GM21360 (cell line): ENCODE results near the gene HIP1R.

Experiments used
- ATAC-seq: cut with Tn5 transposase; IDR thresholded peaks from one replicate; pipeline ENCODE4 v1.9.1; 2021; ENCODE audit warnings: mild to moderate bottlenecking, moderate library complexity; ENCODE audit not compliant: unreplicated experiment

Gene HIP1R

DNA sequence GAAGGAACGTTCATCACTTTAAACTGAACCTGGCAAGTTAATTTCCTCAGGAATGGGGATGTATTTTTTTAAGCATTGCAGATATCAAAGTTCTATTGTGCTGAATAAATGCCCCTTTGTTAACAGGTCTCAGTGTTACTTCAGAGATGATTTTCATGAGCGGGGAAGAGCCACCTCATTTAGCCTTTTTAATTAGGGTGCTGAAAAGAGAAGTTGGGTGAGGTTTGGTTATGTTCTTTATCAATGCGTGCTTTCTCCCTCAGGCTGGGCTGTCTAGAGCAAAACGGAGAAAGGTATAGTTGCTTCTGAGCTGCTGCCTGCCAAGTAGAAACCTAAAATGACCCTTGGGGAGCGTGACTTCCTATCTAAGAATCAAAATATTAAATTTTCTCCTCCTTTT, 8.0 kb upstream of the HIP1R start:
- no peak for ATAC-seq

- no peak for ATAC-seq
Observed at GRCh38 chr12:122830517-122831214, 4.6 kb upstream of the HIP1R start.

DNA sequence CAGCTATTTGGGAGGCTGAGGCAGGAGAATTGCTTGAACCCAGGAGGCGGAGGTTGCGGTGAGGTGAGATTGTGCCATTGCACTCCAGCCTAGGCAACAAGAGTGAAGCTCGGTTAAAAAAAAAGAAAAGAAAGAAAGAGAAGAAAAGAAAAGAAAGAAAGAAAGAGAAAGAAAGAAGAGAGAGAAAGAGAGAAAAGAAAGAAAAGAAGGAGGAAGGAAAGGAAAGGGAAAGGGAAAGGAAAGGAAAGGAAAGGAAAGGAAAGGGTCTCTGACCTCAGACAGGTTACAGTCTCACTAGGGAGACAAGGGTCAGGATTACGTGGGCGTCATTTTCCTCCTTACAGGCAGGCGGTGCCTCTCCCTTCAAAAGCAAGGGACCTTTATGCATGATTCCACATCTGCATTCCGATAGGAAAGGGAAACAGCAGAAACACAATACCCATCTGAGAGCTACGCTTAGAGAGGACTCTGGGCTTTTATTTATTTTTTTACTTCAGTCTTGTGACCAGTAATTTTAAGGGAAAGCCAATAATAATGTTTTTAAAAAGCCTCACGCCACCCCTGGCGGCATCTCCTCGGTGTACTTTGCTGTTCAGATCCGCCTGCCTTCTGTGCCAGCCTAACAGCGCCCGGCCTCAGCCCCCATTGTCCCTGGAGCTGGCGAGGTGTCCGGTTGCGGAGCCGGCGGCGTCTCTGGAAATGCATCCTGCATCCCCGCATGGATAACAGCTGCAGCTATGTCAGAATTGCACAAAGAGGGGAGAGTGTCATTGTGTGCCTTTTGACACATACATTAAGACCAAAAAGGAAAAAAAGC, 945 bp upstream of the HIP1R start:
- no peak for ATAC-seq

DNA sequence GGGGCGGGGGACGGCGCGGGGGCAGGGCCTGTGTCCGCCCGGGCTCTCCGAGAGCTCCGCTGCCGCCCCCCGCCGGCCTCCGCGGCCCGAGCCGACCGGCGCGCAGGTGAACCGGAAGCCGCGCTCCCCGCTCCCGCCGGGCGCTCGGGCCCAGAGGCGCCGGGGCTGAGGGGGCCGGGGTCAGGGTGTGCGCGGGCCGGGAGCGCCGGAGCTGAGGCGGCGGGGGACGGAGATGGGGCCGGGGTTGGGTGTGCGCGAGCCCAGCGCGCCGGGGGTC, 431 bp downstream of the HIP1R start:
- peak; percentile 49 for ATAC-seq

DNA sequence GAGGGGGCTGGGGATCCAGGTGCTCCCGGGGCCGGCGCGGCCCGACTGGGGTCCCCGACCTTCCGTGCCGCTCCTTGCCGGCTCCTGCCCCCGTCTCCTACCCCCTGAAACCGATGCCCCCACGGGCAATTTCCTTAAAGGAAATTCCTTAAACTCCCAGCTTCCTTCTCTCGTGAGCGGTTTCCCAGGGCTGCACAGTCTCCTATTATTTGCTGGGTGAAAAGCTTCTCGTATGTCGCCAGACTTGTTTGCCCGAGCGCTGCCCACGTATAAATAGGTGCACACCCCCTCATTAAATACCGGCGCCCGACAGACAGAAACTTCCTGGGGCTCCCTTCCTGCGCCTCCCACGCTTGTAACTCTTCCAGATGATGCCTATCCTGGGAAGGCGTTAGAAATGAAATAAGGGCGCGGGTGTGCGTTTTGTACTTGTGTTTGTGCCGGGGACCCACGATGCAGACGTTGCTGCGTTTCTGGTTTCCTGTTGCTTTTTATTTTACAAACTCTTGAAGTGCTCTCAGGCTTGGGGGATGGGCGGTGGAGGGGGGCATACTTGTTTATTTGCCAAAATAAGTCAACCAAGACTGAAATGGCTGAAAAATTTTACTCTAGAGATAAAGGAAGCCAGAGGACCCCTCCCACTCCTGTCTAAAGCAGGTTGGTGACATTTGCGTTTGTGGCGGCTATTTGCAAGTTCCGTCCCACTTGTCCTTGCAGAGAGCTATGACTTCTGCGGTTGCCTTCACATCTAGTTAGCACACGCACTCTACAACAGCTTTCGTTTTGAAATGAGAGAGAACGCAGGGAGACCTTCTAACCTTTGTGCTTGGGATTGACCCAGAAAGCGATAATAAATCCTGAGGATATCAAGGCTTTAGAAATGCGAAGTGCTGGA, 1.0 kb downstream of the HIP1R start:
- no peak for ATAC-seq

DNA sequence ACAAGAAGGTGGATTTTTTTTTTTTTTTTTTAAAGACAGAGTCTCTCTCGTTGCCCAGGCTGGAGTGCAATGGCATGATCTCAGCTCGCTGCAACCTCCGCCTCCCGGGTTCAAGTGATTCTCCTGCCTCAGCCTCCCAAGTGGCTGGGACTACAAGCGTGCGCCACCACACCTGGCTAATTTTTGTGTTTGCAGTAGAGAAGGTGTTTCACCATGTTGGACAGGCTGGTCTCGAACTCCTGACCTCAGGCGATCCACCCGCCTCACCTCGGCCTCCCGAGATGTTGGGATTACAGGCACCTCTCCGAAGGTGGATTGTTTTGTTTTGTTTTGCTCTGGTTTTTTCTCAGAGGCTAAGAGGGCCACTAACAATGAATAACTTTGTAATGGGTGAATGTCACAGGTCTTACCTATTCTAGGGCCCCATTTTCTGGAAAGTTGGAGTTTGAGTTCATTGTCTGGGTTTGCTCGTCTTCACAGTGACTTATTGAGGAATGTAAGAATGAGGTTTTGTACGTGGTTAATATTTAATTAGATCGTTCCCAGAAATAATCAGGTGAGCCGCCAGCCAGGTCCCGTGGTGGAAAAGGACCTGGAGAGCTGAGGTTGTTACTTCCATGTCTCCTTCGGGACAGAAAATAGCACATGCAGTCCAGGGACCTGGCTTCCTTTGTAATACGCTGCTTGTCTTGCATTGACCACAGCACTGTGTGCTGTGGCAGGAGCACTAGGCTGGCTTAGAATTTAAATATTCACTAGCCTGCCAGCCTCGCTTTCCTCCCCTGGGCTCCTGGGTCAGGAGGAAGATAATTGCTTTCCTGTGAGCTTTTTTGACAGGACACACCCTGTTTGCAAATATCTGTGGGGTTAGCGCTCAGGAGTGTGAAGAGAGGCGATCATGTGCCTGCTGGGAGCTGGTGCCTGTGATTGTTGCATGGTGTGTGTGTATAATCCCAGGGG, 2.3 kb downstream of the HIP1R start:
- ATAC-seq = no peak

DNA sequence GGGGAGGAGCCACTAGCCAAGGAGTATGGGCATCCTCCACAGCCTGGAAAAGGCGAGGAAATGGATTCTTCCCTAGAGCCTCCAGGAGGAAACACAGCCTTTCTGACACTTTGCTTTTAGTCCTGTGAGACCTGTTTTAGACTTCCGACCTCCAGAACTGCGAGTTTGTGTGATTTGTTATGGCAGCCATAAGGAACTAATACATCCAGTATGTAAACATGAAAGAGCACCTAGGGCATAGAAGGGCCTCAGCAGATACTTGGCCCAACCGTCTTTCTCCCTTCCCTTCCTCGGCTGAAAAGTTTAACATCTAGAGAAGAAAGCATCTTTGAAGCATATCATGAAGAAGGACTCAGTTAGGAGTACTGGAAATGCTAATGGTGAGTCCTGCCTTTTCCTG, 3.6 kb downstream of the HIP1R start:
- no peak for ATAC-seq

DNA sequence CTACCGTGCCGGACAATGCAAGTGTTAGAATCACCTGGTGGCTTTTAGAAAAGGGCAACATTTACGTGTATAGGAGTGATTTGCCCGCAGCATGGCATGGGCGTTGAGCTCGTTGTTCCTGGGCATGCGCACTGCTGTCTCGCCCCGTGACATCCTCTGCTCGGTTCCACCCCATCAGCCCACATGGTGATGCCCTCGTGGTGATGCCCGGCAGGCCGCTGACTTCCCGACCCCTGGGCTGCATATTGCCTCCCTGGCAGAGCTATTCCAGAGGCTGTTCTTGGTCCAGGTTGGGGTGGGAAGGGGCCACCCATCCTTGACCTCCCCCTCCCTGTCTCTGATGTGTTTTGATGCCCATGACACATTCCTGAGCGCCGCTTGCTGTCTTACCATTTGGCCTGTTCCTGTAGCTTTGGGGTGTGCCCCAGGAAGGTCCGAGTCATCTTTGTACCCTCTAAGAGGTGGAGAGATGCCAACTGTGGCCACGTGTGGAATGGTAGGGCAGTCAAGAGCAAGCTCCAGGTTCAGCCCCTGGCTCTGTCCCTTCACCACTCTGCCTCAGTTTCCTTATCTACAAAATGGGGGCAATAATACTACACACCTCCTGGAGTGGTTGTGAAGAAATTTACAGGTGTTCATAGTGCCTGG, 4.8 kb downstream of the HIP1R start:
- ATAC-seq = no peak

DNA sequence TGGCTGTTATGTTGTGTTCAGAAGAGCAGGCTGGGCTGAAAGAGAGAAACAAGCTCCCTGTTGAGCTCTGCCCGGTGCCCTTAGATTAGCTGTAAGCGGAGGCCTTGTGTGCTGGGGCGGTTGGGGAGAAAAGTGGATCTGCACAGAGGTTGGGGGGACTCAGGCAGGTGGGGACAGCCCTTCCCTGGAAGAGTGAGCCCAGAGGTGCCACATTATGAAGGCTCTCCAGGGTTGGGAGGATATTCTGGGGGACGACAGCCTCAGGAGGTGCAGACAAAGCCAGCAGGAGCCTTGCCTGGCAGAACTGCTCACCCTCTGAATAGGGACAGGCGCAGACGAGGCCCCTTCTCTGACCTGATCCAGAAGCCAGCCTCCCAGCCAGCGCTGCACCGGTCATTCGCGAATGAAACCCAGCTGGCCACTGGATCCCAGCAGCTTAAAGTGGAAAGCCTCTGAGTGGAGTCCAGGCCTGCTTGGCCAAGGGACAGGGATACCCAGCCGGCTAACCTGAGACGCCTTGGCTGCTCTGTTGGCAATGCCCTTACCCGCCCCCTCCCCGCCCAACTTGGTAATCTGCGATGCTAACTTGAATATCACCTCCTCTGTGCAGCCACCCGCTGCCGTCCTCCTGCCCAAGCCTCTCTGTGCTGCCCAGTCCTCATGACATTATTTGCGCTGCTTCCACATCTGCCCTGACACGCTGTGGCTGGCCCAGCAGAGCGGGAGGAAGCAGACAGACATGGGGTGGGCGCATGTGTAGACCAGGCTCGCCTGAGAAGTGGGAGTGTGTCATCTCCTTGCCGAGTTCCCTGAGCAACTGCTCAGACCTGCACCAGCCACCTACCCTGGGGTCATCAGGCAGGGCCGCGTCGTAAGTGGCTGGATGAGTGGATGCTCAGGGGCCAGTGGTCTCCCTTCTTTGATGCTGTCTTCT, 5.6 kb downstream of the HIP1R start:
- no peak for ATAC-seq

- ATAC-seq = no peak
Observed at GRCh38 chr12:122841544-122842321, 6.5 kb downstream of the HIP1R start.

DNA sequence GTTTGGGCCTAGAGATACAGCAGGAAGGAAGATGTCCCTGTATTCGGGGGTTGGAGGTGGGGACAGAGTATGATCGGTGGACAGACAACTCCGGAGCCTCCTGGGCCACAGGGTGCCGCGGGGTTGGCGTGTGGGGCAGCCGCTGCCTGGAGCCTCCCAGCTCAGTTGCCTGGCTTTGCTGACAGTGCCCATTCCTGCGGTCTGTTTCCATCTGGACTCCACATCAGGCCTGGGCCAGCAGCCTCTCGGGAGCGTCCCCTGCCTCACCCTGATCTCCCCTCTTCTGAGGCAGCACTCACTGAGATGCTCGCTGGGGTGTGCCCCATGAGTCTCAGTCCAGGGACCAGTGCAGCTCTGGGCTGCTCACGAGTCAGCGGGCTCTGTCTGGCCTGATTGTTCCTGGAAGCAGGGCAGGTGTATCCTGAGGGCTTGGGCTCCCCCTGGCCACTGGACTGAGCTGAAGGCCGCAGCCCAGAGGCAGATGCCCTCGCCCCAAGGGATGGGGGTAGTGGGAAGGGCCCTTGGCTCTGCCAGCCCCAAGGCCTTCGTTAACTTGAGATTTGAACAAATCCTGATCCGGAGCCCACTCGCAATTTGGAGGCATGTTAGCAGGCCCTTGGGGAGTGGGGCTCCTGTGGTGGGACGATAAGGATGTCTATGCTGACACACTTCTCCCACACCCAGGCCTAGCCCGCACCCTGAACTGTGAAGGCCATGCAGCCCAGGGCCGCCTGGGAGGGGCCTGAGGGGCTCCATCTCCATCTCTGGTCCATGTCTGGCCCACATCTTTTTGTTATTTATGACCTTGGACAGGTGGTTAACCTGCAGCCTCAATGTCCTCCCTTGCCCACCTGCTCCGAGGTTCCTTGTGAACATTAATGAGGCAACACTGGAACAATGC, 7.5 kb downstream of the HIP1R start:
- ATAC-seq = no peak

DNA sequence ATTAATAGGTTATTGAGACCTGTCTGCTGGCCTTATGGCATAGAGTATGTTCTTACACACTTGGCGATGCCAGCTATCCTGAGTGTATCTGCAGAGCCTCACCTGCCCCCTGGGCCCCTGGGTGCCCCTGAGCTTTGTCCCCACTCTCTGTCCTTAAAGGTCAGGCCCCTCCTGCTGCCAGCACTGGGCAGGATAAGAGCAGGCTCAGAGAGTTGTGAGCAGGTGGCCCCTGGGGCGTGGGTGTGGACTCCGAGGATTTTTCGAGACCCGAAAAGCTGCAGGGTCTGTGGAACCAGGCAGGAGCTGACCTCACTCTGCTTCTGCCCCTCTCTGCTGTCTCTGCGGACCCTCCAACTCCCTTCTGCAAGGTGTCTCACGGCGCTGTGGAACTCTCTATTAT, 8.2 kb downstream of the HIP1R start:
- ATAC-seq = no peak

DNA sequence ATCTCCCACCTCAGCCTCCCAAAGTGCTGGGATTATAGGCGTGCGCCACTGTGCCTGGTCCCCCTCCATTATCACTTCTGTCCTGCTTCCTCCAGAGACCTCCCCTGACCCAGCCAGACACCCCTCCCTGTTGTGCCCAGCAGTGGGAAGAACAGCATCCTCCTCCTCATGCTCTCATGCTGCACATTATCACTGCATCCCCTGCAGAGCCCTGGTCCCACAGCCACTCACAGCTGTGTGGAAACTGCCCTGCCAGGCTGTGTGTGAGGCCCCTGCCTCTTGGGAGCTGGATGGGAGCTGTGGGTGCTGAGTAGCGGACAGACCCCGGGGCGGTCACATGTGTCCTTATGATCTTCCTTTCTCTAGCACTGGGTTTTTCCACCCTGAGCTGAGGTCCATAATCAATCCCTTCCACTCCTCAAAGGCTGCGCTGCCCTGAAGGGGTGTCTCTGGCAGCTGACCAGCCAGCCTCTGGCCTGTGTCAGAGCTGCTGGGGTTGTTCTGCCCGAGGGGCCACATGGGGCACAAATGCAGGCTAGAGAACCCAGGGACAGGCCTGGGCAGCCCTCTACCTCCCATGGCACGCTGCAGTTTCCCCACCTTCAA, 9.2 kb downstream of the HIP1R start:
- ATAC-seq = no peak

GRCh38 chr12:122845041-122845864, 10.0 kb downstream of the HIP1R start:
- ATAC-seq = no peak

DNA sequence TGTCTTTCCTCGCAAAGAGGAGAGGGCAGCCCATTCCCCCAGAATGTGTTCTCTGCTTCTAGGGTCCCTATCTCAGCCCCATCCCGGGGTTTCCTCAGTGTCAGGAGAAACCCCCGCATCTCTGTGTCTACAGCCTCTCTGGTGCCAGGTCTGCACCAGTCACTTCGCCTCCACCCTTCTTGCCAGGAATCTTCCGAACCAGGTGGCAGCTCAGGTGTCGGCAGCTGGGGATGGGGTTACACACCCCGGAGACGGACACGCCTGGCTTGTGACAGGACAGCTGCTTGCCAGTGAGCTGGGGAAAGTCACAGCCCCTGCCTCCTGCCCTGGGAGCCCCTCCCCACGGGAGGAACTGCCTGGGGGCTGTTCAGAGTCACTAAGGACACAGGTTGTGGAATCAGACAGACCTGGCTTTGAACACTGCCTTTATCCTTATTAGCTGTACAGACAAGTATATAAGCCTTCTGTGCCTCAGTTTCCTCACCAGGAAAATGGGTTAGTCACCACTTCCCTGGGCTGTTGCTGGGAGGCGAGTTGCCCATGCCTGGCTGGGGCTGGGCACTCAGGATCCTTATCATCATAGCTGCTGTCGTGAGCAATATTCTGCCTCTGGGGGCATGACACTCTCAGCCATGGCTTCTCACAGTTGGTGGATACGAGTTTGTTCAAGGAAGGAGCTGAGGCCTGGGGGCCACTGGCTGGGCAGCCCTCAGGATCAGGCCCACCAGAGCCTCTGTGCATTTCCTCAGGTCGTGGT, 10.8 kb downstream of the HIP1R start:
- ATAC-seq = no peak
